ENCODE measurements around the gene CLCN7.

- TF ChIP-seq, protein P1, sequence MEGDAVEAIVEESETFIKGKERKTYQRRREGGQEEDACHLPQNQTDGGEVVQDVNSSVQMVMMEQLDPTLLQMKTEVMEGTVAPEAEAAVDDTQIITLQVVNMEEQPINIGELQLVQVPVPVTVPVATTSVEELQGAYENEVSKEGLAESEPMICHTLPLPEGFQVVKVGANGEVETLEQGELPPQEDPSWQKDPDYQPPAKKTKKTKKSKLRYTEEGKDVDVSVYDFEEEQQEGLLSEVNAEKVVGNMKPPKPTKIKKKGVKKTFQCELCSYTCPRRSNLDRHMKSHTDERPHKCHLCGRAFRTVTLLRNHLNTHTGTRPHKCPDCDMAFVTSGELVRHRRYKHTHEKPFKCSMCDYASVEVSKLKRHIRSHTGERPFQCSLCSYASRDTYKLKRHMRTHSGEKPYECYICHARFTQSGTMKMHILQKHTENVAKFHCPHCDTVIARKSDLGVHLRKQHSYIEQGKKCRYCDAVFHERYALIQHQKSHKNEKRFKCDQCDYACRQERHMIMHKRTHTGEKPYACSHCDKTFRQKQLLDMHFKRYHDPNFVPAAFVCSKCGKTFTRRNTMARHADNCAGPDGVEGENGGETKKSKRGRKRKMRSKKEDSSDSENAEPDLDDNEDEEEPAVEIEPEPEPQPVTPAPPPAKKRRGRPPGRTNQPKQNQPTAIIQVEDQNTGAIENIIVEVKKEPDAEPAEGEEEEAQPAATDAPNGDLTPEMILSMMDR (IDR thresholded peaks at IDR 0.05; ENCODE audit: low read depth, low read length) = no peak
- TF ChIP-seq EZH2phosphoT487 (IDR thresholded peaks at IDR 0.05; ENCODE audit: low read depth) = no peak
These were observed 76.5 kb downstream of the CLCN7 start for GRCh38 chr16:1398351-1398750.

All from OCI-LY3 (cell line).